GM12891 (cell line): ENCODE data around the gene FRYL.

Experiments used
- POLR2A ChIP-seq: IDR thresholded peaks from 2 replicates; pipeline ENCODE4 v1.6.1; 2011; ENCODE audit warnings: low read depth, low read length, control low read depth
- POLR2AphosphoS5 ChIP-seq: IDR thresholded peaks from 2 replicates; pipeline ENCODE4 v1.6.1; 2011; ENCODE audit warnings: low read depth, low read length, control low read depth
- POU2F2 ChIP-seq: IDR thresholded peaks from 2 replicates; pipeline ENCODE4 v1.6.1; 2011; ENCODE audit warnings: low read depth, mild to moderate bottlenecking, control low read depth, low read length, moderate library complexity

DNA sequence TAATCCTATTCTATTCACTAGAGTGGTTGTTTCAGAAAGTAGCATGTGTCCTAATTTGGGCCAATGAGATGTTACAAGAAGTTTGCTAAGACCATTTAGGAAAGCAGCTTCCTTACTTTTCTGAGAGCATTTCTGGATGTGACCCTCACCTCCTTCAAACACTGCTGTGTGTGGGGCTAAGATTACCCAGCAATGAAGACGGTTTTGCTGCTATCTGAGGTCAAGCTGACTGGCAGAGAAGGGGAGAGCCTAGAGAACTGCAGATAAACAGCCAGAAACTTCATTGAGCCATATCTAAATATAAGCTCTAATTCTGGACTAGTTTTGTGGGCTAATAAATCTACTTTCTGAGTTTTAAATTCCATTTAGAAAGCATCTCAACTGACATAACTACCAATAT, 253.7 kb downstream of the FRYL start:
- TF ChIP-seq POLR2A (no peak), POLR2AphosphoS5 (no peak), POU2F2 (no peak)
